Activated CD4-positive, CD25-positive, alpha-beta regulatory T cell treated with anti-CD3 and anti-CD28 coated beads, Interleukin-2, amount 50 U/mL, for 24 hours (primary cell): ENCODE data around the gene SBF2.
"Not testable (repeated sequence)": the region's sequence is repeated elsewhere in the genome, so short reads cannot be mapped to it uniquely, and the experiment has no call there.

Source experiments
- ATAC-seq, 2 donors: fragments of 150-1000 bp; cut with Tn5 transposase; one replicate each; pipeline ENCODE4 v1.10.0; 2021; ENCODE audit warnings: mild to moderate bottlenecking in 1 of 2, moderate library complexity in 1 of 2

SBF2 gene

GRCh38 chr11:10162222-10162621 is 131.8 kb downstream of the SBF2 start:
- ATAC-seq, result no peak

GRCh38 chr11:10160350-10160749 is 133.7 kb downstream of the SBF2 start:
- ATAC-seq, result no peak

- ATAC-seq, result peak; percentile 32 to 65
Measured at GRCh38 chr11:10158461-10158860, 135.6 kb downstream of the SBF2 start.

- no peak for ATAC-seq
Measured at GRCh38 chr11:10155793-10156490, 138.1 kb downstream of the SBF2 start.

GRCh38 chr11:10150800-10151199 is 143.2 kb downstream of the SBF2 start:
- ATAC-seq, result no peak

GRCh38 chr11:10149553-10149952 is 144.5 kb downstream of the SBF2 start:
- no peak for ATAC-seq

- ATAC-seq, result no peak
Measured at GRCh38 chr11:10147195-10147594, 146.8 kb downstream of the SBF2 start.

GRCh38 chr11:10144954-10145353 is 149.1 kb downstream of the SBF2 start:
- no peak for ATAC-seq

- no peak for ATAC-seq
Measured at GRCh38 chr11:10139656-10140055, 154.4 kb downstream of the SBF2 start.

- ATAC-seq, result no peak
Measured at GRCh38 chr11:10139143-10139542, 154.9 kb downstream of the SBF2 start.

- no peak for ATAC-seq
Measured at GRCh38 chr11:10134975-10135481, 159.0 kb downstream of the SBF2 start.

- ATAC-seq, result not testable (repeated sequence)
Measured at GRCh38 chr11:10134226-10134625, 159.8 kb downstream of the SBF2 start.

GRCh38 chr11:10133251-10133650 is 160.8 kb downstream of the SBF2 start:
- not testable (repeated sequence) for ATAC-seq

GRCh38 chr11:10130875-10131274 is 163.1 kb downstream of the SBF2 start:
- no peak for ATAC-seq

GRCh38 chr11:10129184-10129583 is 164.8 kb downstream of the SBF2 start:
- ATAC-seq, result not testable (repeated sequence)

- ATAC-seq, result no peak
Measured at GRCh38 chr11:10125522-10126133, 168.4 kb downstream of the SBF2 start.

- ATAC-seq, result peak; percentile 41 to 64
Measured at GRCh38 chr11:10122326-10123197, 171.5 kb downstream of the SBF2 start.

GRCh38 chr11:10118865-10119264 is 175.2 kb downstream of the SBF2 start:
- no peak for ATAC-seq

GRCh38 chr11:10117709-10118351 is 176.2 kb downstream of the SBF2 start:
- ATAC-seq, result no peak

GRCh38 chr11:10116588-10116987 is 177.4 kb downstream of the SBF2 start:
- ATAC-seq, result no peak

- ATAC-seq, result no peak
Measured at GRCh38 chr11:10114593-10115404, 179.2 kb downstream of the SBF2 start.

- no peak for ATAC-seq
Measured at GRCh38 chr11:10113852-10114251, 180.2 kb downstream of the SBF2 start.
